Neural progenitor cell (in vitro differentiated cells): Measurements from ENCODE around the gene PEAR1.

Source experiments
- CTCF ChIP-seq: fragments of 200-600 bp; sonication (generic); IDR thresholded peaks from 2 replicates; pipeline ENCODE4 v1.5.1; 2017; ENCODE audit warnings: antibody characterized with exemption, mild to moderate bottlenecking
- EZH2phosphoT487 ChIP-seq: fragments of 200-600 bp; sonication (generic); IDR thresholded peaks from 2 replicates; pipeline ENCODE4 v1.6.1; 2017; ENCODE audit warnings: antibody characterized with exemption

GRCh38 chr1:156931974-156932710 is 38.6 kb downstream of the PEAR1 start:
- no peak for TF ChIP-seq CTCF
- no peak for TF ChIP-seq EZH2phosphoT487
